ENCODE results near the gene TMEM109.
A peak's percentile ranks its signal among the peaks of the same experiment; 100 is the strongest.

Gene TMEM109

DNA sequence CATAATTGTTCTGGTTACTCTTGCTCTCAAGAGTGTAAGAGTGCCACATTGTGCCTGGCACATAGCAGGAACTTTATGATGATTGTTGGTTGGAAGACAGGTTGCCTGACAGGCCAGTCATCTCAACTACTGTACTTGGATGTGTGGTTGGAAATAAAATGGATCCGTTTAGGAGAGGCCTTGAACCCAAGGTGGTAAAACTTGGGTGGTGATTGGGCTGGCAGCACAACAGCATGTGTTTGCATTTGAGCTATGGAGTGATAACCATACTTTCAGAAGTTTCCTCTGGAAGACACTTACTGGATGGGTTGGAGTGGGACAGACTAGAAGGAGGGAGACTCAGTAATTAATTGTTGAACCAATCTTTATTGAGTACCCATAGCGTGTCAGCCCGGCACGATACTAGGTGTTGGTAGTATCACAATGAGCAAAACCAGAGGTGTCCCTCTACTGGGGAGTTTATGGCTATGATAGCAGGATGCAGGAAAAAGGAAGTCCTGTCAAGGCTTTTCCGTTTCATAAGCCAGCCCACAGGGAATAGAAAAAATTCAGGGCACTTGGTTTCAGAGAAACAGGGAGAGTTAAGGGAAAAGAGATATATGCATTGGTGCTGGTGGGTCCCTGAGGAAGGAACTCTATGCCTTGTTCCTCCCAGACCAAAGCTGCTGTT is 3.1 kb upstream of the TMEM109 start:
- DNase-seq, result no peak

DNA sequence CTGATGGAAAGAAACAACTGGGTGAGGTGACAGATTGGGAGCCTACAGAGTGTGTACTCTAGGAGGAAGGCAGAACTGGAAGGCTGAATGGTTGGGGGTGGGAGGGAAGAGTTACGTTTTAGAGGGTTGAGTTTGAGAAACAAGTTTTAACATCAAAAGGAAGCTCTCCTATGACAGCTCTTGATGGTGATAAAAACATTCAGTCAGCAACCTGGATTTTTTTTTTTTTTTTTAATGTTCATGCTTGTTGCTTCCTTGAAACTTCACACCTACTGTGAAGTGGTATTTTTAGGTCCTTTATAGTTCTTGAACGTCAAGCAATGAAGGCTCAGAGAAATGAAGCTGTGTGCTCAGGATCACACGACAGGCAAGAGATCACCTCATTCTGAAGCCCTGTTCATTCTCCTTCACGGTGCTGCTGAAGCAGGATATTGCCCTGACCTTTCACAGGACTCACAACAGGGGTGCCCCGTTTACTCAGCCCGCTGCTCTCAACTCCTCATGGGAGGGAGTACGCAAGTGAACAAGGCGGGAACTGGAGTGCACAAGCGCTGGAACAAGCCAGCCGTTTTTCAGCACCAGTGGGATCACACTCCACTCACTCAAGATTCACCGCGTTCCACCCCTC is 1.6 kb upstream of the TMEM109 start:
- no peak for DNase-seq

DNA sequence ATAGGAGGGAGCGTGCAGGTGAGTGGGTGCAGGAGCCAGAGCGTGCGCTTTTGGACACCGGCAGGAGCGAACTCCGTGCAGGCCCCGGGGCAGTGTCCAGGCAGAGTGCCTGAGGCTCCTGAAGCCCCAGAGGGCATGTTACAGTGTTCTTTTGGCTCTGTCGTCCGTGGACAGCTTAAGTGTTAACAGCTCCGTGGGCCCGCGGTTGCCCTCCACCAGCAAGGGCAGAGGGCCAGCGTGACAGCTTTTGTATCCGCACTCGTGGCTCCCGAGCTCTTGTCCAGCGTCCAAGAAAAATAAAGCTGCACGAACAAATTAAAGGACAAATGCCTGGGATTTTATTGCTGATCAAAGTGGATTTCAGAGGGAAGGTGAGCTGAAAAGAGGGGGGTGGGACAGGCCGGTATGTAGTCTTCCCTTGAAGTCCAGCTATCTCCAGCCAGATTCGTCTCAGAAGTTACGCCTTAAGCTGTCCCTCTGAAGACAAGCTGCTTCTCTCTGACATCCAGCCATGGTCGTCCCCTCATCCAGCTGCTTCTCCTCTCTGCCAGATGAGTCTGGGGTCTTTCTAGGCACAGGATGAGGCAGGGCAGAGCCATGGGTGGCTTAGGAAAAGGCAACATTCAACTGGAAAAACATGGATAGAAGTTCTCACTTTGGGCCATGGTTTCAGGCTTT is 968 bp upstream of the TMEM109 start:
- no peak for DNase-seq

GRCh38 chr11:60914633-60915247 is 782 bp downstream of the TMEM109 start:
- no peak for DNase-seq

DNA sequence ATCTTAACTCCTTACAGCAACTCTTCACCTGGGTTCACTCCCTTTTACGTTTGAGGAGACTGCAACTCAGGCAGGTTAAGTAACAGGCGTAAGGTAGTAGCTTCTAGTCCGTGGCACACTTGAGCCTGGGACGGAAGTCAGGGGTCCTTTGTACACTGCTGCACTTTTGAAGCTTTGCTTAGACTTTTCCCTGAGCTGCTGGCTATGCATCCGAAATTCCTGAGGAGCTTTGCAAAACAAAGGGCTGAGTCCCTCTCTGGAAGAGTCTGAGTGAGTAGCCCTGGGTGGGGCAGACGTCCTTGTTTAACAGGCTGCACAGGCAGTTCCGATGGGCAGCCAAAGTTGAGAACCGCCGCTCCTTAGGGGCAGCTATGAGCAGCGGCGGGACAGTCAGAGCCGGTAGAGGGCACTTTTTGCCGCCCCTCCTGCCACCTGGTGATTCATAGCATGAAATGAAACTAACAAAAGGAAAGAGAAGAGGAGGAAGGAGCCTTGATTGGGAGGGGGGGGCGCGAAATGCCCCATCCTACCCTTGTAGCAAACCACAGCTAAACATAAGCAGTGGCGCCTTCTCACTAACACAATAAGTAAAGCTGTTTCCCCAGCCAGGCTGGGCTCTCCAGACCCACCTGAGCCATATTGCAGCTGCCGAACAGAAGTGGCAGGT is 1.4 kb downstream of the TMEM109 start:
- DNase-seq, result no peak

DNA sequence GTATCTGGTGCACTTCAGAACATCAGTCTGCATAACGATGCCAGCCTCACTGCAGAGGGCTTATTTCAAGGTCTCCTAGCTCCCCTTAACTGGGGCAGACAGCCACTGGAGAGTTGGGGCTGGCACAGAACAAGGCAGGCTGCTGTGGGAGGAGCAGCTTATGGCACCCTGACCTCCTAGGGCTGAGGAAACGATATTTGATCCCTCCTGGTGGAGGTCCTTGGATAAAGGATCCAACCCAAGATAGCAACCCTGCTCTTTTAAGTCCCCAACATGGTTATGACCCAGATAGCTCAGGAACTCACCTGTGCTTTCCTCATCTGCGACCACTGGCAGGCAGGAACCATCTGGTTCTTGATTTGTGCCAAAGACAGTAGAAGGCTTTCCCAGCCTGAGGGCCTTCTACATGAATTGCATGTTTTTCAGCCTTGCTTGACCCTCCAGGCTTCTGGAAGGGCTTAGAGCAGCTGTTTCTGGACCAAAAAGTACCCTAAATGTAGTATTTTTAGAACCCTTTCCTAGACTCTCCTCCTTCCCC is 2.8 kb downstream of the TMEM109 start:
- no peak for DNase-seq

GRCh38 chr11:60917267-60917666 is 3.3 kb downstream of the TMEM109 start:
- no peak for DNase-seq

DNA sequence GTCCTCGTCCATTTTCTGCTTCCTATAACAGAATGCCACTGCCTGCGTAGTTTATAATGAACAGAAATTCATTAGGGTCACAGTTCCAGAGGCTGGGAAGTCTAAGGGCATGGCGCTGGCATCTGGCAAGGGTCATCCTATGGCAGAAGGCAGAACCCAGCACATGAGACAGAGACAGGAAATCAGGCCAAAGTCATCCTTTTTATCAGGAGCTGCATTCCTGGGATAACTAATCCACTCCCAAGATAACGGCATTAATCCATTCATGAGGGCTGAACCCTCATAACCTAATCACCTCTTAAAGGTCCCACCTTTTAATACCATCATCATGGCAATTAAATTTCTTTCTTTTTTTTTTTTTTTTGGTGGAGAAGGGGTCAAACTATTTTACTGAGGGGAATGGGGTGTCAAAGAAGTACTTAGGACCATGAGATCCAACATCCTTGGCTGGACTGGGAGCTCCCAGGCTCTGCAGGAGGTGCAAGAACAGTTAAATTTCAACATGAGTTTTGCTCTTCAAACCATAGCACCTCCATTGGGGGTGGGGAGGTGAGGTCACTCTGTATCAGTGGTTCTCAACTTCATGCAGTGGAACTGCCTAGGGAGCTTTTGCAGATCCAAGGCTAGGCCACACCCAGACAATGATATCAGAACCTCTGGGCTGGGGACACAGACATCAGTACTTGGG is 4.4 kb downstream of the TMEM109 start:
- DNase-seq, result no peak

GRCh38 chr11:60918939-60919265 is 4.9 kb downstream of the TMEM109 start:
- no peak for DNase-seq

GRCh38 chr11:60919320-60919719 is 5.4 kb downstream of the TMEM109 start:
- DNase-seq, result no peak

GRCh38 chr11:60919956-60920355 is 6.0 kb downstream of the TMEM109 start:
- DNase-seq, result no peak

- DNase-seq, result no peak
Measured at GRCh38 chr11:60921259-60921658, 7.3 kb downstream of the TMEM109 start.

DNA sequence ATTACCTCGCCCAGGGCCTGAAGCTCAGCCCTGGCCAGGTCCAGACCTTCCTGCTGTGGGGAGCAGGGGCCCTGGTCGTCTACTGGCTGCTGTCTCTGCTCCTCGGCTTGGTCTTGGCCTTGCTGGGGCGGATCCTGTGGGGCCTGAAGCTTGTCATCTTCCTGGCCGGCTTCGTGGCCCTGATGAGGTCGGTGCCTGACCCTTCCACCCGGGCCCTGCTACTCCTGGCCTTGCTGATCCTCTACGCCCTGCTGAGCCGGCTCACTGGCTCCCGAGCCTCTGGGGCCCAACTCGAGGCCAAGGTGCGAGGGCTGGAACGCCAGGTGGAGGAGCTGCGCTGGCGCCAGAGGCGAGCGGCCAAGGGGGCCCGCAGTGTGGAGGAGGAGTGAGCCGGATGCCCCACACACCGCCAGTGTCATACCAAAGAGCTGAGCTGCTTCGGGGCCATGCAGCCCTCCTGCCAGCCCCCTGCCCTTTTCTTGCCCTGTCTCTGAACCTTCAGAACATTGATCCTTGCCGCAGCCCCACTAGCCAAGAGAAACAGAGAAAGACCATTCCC is 7.9 kb downstream of the TMEM109 start:
- DNase-seq, result no peak

- no peak for DNase-seq
Measured at GRCh38 chr11:60922906-60923305, 8.9 kb downstream of the TMEM109 start.

DNA sequence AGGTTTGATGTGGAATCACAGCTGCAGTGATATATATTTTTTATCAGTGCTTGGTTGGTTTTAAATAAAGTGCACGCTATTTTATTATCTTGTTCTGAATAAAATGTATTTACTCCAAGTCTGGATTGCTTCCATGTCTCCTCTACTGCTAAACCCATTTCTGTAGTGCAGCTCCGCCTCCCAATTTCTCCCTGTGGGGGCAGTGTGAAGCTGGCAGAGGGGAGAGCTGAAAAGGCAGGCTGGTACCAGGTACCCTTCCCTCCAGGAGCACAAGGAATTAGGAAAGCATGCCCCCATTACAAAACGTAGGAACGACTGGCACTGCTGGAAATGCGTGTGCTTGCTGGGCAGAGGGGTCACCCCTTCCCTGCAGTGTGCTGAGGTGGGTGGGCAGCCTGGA is 9.4 kb downstream of the TMEM109 start:
- DNase-seq, result no peak

GRCh38 chr11:60923800-60924109 is 9.8 kb downstream of the TMEM109 start:
- no peak for DNase-seq

GRCh38 chr11:60924110-60924905 is 10.3 kb downstream of the TMEM109 start, which contains the start of gene TMEM132A:
TSS of gene TMEM132A (plus strand) at chr11:60924460. CDS start at chr11:60924634, 174 bp downstream.
- peak; percentile 61 for DNase-seq

DNA sequence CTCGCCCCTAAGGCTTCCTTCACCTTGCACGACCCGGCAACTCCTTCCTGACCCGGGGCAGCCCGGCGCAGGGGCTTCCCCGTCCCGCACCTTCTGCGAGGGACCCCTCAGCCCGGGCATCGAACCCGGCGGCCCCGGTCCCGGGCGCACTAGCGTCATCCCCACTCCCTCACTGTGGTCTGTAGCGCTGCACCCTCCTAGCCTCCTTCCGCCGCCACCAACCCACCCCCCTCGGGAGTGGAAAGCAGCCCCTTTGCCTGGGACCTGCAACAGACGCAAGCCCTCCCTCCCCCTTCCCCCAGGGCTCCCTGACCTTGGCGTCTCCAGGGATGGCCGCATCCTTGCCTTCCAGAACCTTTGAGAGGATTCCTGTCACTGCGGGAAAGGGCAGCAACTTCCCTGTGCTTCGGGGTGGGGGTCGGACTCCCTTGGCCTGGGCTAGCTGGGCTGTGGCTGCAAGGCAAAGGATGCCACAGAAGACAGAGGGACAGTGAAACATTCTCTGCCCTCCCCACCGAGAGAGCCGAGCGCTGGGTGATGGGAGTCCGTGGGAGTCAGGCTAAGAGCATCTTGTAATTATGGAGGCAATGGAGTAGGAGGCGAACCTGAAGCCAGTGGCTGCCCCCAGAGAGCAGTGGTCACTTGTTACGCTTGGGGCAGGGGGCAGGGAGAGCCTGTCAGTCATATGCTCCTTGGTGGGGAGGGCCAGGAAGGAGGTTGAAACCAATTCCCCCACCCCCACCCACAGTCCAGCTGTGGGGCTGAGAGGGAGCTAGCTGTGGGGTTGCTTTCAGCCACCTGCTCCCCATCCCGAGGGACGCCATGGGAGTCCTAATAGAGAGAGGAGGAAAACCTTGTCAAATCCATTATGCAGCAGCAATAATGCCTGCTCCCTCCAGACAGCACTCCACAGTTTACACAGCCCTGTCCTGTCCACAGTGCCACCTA is 11.2 kb downstream of the TMEM109 start:
- no peak for DNase-seq

DNA sequence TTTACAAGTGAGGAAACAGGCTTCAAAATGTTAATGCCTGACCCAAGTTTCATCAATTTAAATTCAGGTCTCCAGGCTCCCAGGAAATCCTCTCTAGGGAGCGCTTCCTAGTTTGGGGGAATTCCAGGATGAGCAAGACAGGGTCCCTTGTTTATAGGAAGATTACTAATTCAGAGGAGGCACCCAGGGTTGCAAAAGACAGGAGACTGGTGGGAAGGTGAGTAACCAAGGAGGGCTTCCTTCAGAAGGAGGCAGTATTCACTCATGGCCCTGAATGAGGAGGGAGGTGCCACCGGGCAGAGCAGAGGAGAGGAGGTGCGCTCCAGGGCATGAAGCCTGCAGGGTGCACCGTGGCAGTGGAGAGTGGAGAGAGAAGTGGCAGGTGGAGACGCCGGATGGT is 11.9 kb downstream of the TMEM109 start:
- no peak for DNase-seq

- no peak for DNase-seq
Measured at GRCh38 chr11:60926500-60926899, 12.5 kb downstream of the TMEM109 start.

Data from NCI-H1092 (cell line).